ENCODE measurements around the gene CIAO3. TPM values are rescaled to one million over a fixed set of nuclear protein-coding genes. Genes with fewer than 3 reads are reported as not detected.

CIAO3 gene
- total RNA-seq, 1 experiment from 2014 or later: 32.8 TPM

- ATAC-seq: no peak; the same call in 1 of the 2 replicates
Measured at GRCh38 chr16:728890-729744, 11.7 kb downstream of the CIAO3 start.

GRCh38 chr16:728131-728889 lies 12.5 kb downstream of the CIAO3 start:
- peak overlapping the region; percentile 99 for H3K4me2 ChIP-seq (ENCODE audit: low read length)
- H3K27me3 ChIP-seq (ENCODE audit: insufficient read depth, low read length): no peaks in the 10 kb centered on the region
- peak overlapping the region; percentile 98 for H3K9ac ChIP-seq (ENCODE audit: low read length)
- no peak overlapping the region for H2AFZ ChIP-seq (ENCODE audit: low read depth, low read length, poor library complexity, severe bottlenecking)
- ChIA-PET POLR2A (interaction anchor here (0.8 to 3.5 kb wide), 7 partner anchors 8 to 316 kb away, joined by 3 to 12 read pairs (median 4); partner anchors contain the start of genes CIAO3, METRN and MSLN), RAD21 (ENCODE audit: low non-redundant PET in 1 of 2, low total read pairs in 2 of 2, uncharacterized antibody in 2 of 2, unreplicated experiment in 2 of 2) (interaction anchor here in 1 of 2 experiments (0.9 kb wide), 1 partner anchor 12 kb away, joined by 3 read pairs; no protein-coding TSS in a partner anchor), CTCF (interaction anchor here (0.9 to 3.0 kb wide), 6 partner anchors 9 to 21 kb away, joined by 3 to 20 read pairs (median 8); partner anchors contain the start of genes CIAO3 and METRN)
- peak overlapping the region; percentile 80 to 89 for H3K4me3 ChIP-seq (replicated peaks in 1 of 2; ENCODE audit: low read depth in 1 of 2, low read length in 2 of 2)
- H3K9me2 ChIP-seq (ENCODE audit: insufficient read depth): no peaks in the 10 kb centered on the region
- peak overlapping the region; percentile 96 for H3K27ac ChIP-seq (ENCODE audit: low read depth, low read length)
- H3K36me3 ChIP-seq (ENCODE audit: control insufficient read depth in 1 of 2, insufficient read depth in 2 of 2, low read length in 2 of 2): no peaks in the 10 kb centered on the region; a peak in 1 of 4 replicates
- no TSS peak for BruUV-seq (replicated peaks)
- no peaks in the 10 kb centered on the region for H4K20me1 ChIP-seq (ENCODE audit: insufficient read depth)
- TF ChIP-seq REST (IDR thresholded peaks at IDR 0.05; ENCODE audit: low read depth) (no peak), POLR2AphosphoS5 (IDR thresholded peaks at IDR 0.05; ENCODE audit: low read depth, low read length) (peak; percentile 63), POLR2A (IDR thresholded peaks at IDR 0.05; ENCODE audit: borderline replicate concordance, extremely low read depth, insufficient read depth, insufficient read length) (peak; percentile 71), ZFX (IDR thresholded peaks at IDR 0.05) (peak; percentile 35; the same call in 1 of the 2 replicates)
- no peaks in the 10 kb centered on the region for H3K9me3 ChIP-seq (ENCODE audit: control insufficient read depth in 1 of 2, insufficient read depth in 1 of 2, low read depth in 1 of 2, low read length in 2 of 2)
- peaks cover 5 to 31% of the 10 kb centered on the region in 2 experiments; a peak in 3 of 4 replicates for H3K4me1 ChIP-seq (ENCODE audit: control insufficient read depth in 1 of 2, insufficient read depth in 2 of 2, low read length in 2 of 2)
- H3K79me2 ChIP-seq (ENCODE audit: insufficient read depth, low read length): peaks cover 19% of the 10 kb centered on the region; the same call in 1 of the 2 replicates
- ATAC-seq (peak; percentile 55), DNase-seq (ENCODE audit: low read depth, low spot score) (peak; percentile 86)
- intact Hi-C loops (cut with micrococcal nuclease): loop anchor here (1.0 kb wide), 1 partner anchor 57 kb away; no protein-coding TSS in a partner anchor

More at GRCh38 chr16:728890-729744, 11.7 kb downstream of the CIAO3 start:
- Histone ChIP-seq H3K4me3 (replicated peaks in 1 of 2; ENCODE audit: low read depth in 1 of 2, low read length in 2 of 2) (peak overlapping the region; percentile 80 to 89), H3K9me3 (ENCODE audit: control insufficient read depth in 1 of 2, insufficient read depth in 1 of 2, low read depth in 1 of 2, low read length in 2 of 2) (no peaks in the 10 kb centered on the region), H3K9ac (ENCODE audit: low read length) (peak overlapping the region; percentile 98), H3K79me2 (ENCODE audit: insufficient read depth, low read length) (peaks cover 19% of the 10 kb centered on the region; the same call in 1 of the 2 replicates), H3K9me2 (ENCODE audit: insufficient read depth) (no peaks in the 10 kb centered on the region), H3K4me1 (ENCODE audit: control insufficient read depth in 1 of 2, insufficient read depth in 2 of 2, low read length in 2 of 2) (peaks cover 5 to 29% of the 10 kb centered on the region in 2 experiments; a peak in 3 of 4 replicates), H3K27me3 (ENCODE audit: insufficient read depth, low read length) (no peaks in the 10 kb centered on the region), H3K27ac (ENCODE audit: low read depth, low read length) (peak overlapping the region; percentile 95), H3K36me3 (ENCODE audit: control insufficient read depth in 1 of 2, insufficient read depth in 2 of 2, low read length in 2 of 2) (peaks cover 0 to 3% of the 10 kb centered on the region in 2 experiments; a peak in 2 of 4 replicates), H3K4me2 (ENCODE audit: low read length) (peak overlapping the region; percentile 99), H4K20me1 (ENCODE audit: insufficient read depth) (no peaks in the 10 kb centered on the region), H2AFZ (ENCODE audit: low read depth, low read length, poor library complexity, severe bottlenecking) (no peak overlapping the region)
- BruUV-seq (replicated peaks): TSS peak; percentile 50
- CTCF ChIA-PET: interaction anchor here (1.1 to 3.0 kb wide), 4 partner anchors 9 to 20 kb away, joined by 5 to 20 read pairs (median 9); partner anchors contain the start of genes CIAO3 and METRN
- no peak for DNase-seq (ENCODE audit: low read depth, low spot score)
- TF ChIP-seq ZFX (IDR thresholded peaks at IDR 0.05) (0 out of 2 replicates have a peak, but pooled peaks have one; percentile 8), ZNF274 (IDR thresholded peaks at IDR 0.05; ENCODE audit: low read depth, low read length) (no peak)
- POLR2A ChIA-PET: interaction anchor here (1.3 to 3.5 kb wide), 3 partner anchors 11 to 32 kb away, joined by 3 to 12 read pairs (median 9); partner anchors contain the start of genes METRN and MSLN
- RAD21 ChIA-PET (ENCODE audit: low non-redundant PET in 1 of 2, low total read pairs in 2 of 2, uncharacterized antibody in 2 of 2, unreplicated experiment in 2 of 2): no interaction called here
- intact Hi-C loops (cut with micrococcal nuclease): loop anchor here (1.0 kb wide), 1 partner anchor 56 kb away; no protein-coding TSS in a partner anchor
